Measurements from ENCODE around the gene RSRP1. TPM values are rescaled to one million over a fixed set of nuclear protein-coding genes. Genes with fewer than 3 reads are reported as not detected.
"Not testable (repeated sequence)": the region's sequence is repeated elsewhere in the genome, so short reads cannot be mapped to it uniquely, and the experiment has no call there.

RSRP1 gene, protein sequence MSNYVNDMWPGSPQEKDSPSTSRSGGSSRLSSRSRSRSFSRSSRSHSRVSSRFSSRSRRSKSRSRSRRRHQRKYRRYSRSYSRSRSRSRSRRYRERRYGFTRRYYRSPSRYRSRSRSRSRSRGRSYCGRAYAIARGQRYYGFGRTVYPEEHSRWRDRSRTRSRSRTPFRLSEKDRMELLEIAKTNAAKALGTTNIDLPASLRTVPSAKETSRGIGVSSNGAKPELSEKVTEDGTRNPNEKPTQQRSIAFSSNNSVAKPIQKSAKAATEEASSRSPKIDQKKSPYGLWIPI
- 64.6 and 233 TPM in 2 replicates for total RNA-seq

DNA sequence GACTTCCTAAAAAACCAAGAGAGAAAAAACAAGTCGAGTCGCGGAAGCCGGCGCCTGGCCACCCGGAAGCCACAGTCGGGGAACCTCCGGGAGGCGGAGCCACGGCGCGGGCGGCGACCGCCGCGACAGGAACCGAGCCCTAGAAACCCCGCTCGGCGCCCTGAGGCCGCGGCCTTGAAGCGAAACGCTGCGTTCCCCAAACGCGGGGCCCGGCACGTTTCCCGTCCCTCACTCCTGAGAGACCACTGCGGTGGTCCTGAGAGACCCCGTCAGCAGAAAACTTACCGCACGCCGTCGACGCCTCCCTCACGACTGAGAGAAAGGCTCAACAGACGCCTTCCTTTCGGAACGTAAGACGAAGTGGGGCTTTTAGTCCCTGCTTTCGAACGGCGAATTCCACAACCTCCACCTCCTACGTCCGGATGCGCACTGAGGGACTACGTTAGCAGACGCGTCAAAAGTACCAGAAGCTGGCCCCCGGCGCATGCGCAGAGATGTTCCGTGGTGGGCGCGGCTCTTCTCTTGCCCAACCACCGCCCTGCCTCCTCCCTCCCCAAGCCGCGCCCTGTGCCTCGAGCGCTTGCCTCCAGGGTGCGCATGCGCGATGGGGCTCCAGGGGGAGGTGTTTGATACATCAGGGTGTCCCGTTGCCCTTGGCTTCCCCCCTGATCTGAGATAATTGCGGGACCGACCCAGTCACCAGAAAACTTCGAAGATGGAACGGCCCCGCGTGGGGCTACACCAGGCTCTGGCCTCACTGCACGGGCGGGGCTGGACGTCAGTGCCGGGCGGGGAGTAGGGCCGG lies at the start of gene RSRP1:
RSRP1 (minus strand) TSS at position 431 of the 805 bp plus-strand sequence. CDS start 491 bp downstream, outside the sequence.
- peak; percentile 87 for DNase-seq (ENCODE audit: low read depth, low spot score)

DNA sequence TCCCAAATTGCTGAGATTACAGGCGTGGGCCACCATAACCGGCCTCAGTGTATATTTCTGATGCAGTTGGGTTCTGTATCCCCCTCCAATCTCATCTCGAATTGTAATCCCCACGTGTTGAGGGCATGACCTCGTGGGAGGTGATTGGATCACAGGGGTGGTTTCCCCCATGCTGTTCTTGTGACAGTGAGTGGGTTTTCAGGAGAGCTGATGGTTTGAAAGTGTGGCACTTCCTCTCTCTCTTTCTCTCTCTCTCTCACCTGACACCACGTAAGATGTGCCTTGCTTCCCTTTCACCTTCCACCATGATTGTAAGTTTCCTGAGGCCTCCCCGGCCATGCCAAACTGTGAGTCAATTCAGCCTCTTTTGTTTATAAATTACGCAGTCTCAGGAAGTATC lies 49.2 kb upstream of the RSRP1 start:
- not testable (repeated sequence) for DNase-seq (ENCODE audit: low read depth, low spot score)

DNA sequence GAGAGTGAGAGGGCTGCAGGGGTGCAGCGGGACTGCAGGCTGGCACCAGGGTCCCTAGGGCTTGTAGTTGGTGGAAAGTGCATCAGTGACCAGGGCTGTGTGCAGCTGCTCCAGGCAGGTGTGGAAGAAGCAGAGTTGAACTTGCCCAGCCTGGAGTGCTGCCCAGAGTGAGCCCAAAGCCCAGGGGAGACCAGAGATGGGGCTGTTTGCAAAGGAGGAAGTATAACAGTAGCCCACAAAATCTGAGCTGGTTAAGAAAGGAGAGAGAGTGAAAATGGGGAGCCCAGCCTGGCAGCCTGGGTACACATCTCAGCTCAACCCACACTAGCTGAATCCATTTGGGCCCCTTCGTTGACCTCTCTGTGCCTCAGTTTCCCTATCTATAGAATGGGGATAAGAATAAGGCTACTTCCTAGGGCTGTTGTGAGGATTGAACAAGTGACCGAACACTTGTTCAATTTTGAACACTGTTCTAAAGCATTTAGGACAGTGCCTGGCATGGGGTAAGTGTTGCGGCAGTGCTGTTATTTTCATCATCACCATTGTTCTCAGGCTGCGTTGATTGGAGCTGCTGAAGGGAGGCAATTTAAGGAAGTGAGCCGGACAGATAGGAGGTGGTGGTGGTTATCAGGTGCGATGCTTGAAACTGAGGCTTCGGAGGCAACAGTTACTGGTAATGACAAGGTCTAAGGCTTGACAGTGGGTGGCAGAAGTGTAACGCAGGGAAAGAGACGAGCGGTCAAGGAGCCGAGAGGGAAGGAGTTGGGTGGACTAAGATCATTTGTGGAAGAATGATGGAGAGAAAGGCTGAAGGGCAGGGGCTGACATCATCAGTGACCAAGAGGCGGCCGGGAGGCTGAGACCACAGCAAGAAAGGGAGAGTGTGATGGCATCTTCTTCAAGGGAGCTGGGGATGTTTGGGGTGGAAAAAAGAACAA lies 47.9 kb upstream of the RSRP1 start:
- not testable (repeated sequence) for DNase-seq (ENCODE audit: low read depth, low spot score)

DNA sequence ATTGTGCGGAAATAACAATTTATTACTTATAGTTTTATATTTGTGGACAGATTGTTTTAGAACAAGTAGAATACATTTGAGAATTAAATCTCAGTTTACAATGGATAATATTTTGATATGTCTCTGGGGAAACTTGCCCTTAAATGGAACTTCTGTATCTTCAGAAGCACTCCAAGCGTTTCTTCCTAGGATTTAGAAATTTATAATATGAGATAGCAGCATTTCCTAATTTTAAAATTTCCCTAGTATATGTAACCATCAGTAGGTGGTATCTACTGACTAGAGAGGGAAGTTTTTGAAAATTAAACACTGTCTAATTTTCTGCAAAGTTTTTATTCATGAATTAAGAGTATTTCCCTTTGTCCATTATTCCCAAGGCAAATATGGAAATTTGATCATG lies 46.2 kb upstream of the RSRP1 start:
- DNase-seq (ENCODE audit: low read depth, low spot score) = not testable (repeated sequence)

DNA sequence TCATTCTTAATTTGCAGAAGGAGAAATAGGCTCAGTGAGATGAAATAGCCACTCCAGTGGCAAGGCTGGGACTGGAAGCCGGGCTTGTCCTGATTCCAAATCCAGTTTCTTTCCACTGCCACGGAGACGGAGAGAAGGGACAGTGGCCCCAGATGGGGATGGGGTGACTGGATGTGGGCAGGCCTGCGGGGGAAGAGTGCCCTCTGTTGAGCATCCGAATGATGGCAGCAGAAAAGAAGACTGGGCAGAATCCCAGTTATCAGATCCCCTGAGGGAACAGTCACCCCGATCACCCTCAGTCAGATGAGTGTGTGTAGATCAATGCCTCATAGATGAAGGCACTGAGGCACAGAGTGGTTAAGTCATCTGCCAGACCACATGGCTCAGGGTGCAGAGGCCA lies 42.8 kb upstream of the RSRP1 start:
- not testable (repeated sequence) for DNase-seq (ENCODE audit: low read depth, low spot score)

DNA sequence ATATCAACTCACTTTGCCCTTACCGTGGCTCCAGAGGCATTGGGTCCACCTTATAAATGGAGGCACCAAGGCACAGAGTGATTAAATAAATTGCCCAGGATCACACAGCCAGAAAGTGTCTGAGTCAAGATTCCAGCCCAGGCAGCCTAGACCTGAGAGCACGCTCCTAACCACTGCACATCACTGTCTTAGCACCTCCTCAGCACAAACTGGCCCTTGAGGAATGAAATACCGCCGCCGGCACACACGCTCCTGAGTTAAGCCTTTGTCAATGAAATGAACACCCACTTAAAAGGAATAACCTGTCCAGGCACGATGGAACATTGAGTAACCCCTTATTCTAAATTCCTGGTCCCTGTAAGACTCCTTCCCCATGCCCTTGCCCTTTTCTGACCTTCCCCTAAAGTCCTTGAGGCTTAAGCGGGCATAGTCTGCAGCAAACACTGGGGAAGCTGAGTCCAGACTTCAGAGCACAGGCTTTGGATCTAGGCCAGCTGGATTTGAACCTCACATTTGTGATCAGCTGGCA lies 41.4 kb upstream of the RSRP1 start:
- DNase-seq (ENCODE audit: low read depth, low spot score) = not testable (repeated sequence)

DNA sequence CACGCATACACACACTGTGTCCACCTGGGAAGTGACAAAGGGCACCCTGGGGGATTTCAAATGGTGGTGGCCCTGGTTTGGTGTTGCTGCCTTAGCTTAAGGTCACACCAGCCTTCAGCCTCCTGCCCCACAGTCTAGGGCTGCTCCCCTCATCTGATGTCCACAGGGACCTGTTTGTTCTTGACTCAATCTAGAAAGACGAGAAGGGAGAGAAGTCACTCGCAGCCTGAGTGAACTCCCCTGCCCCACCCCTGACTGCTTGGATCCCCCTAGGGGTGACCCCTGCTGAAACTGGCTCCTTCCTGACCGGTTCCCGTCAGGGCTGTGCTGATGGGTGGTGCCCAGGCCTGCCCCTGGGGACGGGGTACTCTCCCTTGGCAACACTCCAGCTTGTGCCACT lies 39.9 kb upstream of the RSRP1 start:
- DNase-seq (ENCODE audit: low read depth, low spot score) = not testable (repeated sequence)

DNA sequence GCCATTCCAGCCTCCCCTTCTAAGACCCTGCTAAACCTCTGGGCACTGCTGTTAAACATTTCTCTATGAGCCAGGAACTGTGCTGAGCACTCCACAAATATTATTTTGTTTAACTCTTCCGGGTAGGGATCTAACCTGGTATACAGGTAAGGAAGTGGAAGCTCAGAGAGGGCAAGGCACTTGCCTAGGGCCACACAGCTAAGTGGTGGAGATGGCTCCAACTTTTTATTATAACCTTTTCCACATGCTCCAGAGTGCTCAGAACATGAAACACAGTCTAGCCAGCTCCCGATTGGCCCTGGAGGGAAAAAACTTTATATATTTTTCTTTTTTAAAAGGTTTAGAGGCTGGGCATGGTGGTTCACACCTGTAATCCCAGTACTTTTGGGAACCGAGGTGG lies 38.6 kb upstream of the RSRP1 start:
- DNase-seq (ENCODE audit: low read depth, low spot score) = not testable (repeated sequence)

DNA sequence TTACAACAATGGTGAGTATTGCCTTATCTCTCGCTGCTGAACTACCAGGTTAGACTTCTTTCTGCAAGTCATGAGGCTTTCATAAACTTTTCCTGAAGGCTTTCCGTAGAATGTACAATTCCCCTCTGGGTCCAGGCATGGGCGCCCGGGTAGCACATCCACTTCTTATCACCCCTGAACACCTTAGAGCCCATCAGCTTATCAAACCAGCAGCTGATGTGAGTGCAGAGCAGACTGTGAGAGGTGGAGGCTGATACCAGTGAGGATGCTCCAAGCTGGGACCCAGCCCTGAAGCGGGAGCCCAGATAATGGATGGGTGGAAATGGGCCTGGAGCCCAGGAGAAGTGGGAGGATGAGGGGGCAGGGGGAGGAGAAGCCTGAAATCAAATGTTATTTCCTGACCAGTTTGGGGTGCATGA lies 32.4 kb upstream of the RSRP1 start:
- DNase-seq (ENCODE audit: low read depth, low spot score) = not testable (repeated sequence)

DNA sequence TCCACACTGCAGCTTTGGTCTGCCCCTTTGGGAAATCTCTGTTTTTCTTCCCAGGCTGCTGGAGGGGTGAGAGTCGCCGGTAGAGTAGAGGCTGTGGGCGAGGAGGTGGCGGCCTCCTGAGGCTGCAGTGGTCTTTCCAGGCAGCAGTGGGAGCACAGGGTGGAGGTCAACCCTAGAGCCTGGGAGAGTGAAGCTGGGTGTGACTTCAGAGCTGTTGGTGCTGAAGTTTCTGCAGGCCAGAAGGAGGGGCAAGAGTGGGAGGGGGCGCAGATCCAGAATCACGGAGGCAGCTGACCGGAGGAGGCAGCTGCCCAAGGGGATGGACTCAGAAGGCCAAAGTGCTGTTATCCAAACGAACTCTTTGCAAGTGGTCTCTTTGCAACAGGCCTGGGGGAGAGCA lies 31.5 kb upstream of the RSRP1 start:
- DNase-seq (ENCODE audit: low read depth, low spot score) = not testable (repeated sequence)

DNA sequence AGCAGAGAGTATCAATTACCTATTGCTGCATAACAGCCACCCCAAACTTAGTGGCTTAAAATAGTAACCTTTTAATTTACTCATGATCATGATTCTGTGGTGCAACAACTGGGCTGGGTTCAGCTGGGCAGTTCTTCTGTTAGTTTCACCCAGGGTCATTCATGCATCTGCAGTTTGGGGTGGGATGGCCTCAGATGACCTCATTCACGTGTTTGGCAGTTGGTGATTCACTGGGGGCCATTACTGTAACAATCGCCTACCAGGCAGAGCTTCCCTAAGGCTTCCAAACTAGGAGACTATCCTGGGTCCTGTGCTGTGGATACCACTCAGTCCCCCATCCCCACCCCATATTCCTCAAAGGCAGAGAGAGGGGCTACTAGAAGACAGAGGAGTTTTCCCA lies 31.1 kb upstream of the RSRP1 start:
- DNase-seq (ENCODE audit: low read depth, low spot score) = not testable (repeated sequence)

DNA sequence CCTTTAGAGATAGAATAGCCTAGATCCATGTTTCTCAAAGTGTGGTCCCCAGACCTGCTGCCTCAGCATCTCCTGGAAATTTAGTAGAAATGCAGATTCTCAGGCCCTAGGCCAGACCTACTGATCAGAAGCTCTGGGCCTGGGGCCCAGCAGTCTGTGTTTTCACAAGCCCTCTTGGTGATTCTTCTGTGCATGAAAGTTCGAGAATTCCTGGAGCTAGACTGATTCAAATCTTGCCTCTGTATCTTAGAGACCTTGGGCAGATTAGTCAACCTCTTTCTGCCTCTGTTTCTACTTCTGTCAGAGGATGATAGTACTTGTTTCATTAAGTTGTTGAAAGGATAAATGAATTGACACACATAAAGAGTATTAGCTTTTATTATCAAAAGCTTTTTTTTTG lies 30.0 kb upstream of the RSRP1 start:
- DNase-seq (ENCODE audit: low read depth, low spot score) = not testable (repeated sequence)

DNA sequence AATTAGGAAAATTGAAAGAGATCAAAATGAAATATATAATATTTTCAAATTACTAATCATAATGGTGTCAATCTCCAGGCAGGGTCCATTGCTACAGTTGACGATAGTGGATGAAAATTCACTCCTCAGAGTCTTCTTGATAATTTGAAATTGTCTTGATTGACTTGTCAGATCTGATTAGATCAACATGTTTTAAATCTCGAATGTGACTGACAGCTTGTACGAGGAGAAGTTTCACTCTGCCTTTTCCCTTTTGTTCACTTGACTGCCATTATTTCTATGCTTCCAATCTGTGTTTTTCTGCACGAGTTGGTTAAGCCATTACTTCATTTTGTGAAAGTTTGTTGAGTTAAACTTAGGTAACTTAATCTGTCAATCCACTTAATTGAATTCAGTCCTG lies 28.4 kb upstream of the RSRP1 start:
- not testable (repeated sequence) for DNase-seq (ENCODE audit: low read depth, low spot score)

DNA sequence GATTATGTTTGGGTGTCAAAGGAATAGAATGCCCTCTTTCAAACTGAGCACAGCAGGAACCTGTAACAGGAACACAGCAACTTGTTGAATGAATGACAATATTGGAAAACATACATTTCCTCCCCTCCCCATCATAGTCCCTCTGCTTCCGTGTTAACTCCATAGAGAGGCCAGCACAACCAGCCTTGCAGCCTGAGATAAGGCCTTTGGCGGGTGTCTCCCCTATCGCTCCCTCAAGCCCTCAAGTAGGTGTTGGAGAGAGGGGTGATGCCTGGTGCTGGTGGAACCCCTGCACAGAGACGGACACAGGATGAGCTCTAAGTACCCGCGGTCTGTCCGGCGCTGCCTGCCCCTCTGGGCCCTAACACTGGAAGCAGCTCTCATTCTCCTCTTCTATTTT lies 25.0 kb upstream of the RSRP1 start, which contains the start of gene RHD:
RHD (plus strand) TSS at position 272 of the 400 bp plus-strand sequence; CDS start at position 311, 39 bp downstream.
- DNase-seq (ENCODE audit: low read depth, low spot score) = not testable (repeated sequence)

DNA sequence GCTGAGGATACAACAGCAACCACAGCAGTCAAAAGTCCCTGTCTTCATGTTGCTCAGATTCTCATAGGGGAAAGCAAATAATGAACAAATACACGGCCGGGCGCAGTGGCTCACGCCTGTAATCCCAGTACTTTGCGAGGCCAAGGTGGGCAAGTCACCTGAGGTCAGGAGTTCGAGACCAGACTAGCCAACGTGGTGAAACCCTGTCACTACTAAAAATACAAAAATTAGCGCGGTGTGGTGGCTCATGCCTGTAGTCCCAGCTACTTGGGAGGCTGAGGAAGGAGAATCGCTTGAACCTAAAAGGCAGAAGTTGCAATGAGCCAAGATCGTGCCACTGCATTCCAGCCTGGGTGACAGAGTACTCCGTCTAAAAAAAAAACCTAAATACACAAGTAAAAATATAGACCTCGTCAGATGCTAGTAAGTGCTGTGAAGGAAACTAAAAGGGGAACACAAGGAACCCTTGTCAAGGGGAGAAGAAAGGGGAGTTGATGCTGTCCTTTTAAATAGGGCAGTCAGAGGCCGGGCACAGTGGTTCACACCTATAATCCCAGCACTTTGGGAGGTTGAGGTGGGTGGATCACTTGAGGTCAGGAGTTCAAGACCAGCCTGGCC lies 21.0 kb upstream of the RSRP1 start:
- DNase-seq (ENCODE audit: low read depth, low spot score) = not testable (repeated sequence)

DNA sequence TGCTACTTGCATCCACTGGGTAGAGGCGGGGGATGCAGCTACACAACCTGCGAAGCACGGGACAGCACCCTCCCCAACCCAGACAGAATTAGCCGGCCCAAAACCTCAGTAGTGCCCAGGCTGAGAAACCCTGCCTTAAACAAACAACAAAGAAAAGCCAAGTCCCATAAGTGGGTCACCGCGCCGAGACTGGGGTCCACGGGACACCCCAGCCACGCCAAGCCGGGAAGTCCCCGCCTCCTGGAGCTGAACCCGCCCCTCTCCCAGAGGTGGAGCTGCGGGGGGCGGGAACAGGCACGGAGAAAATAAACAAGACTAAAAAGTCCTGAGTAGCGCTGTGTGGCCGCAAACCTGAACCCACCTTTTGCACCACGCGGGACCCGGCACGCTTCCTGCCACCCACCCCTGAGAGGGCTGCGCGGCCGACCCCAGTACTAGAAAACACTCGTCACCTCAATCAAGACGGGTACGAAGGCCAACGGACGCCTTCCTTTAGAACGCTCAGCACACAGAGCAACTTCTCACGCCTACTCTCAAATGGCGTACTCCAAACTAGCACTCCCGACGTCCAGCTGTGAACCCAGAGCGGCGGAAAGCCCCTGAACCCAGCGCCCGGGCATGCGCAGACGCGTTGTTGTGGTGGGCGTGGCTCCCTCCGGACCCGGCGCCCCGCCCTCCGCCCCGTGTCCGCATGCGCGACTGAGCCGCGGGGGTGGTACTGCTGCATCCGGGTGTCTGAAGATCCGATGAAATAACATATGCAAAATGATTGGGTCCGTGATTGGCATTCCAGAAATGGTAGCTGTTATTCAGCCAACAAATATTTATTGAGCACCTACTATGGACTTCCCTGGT lies 20.3 kb upstream of the RSRP1 start:
- peak; percentile 11 for DNase-seq (ENCODE audit: low read depth, low spot score)

DNA sequence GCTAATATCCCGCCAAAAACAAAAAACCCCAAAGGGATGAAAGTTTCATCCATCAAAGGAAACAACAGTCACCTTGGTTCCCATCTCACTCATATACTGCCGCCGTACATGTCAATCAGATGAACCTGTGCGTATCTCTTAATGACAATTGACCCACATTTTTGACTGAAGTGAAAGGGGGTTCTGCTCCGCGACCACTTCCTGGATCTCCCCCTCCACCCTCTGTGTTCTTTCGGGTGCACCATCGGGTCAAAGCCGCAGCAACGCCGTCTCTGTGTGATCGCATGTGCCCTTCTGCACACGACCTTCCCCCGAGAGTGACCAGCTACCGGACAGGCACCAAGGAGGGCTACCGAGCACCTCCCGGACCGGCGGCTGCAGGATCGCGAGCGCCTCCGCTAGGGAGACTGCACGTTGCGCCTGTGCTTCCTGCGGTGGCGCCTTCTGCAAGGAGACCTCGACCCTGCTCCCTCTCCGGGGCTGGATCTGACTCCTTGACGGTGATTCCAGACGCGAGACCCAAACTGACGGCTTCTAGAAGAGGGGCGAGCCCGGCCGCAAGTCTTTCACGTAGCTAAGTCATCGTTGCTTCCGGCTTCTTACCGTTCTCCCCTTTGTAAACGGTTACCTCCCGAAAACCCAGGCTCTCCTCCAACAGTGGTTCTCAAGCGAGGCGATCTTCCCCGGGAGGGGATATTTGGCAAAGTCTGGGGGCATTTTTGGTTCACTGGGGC lies 19.5 kb upstream of the RSRP1 start:
- not testable (repeated sequence) for DNase-seq (ENCODE audit: low read depth, low spot score)

DNA sequence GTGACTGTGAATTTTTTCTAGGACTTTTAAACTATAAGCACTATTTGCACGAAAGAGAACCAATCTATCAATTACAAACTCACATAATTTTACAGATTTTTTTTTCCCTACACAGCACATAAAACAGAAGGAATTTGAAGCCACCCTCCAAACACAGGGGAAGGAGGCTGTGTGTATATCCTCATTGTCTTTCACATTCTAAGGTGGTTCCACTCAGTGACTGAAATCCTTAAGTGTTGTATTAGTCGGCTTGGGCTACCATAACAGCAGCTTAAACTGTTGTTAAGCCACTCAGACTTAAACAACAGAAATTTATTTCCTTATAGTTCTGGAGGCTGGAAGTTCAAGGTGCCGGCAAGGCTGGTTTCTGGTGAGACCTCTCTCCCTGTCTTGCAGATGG lies 13.1 kb upstream of the RSRP1 start:
- not testable (repeated sequence) for DNase-seq (ENCODE audit: low read depth, low spot score)

DNA sequence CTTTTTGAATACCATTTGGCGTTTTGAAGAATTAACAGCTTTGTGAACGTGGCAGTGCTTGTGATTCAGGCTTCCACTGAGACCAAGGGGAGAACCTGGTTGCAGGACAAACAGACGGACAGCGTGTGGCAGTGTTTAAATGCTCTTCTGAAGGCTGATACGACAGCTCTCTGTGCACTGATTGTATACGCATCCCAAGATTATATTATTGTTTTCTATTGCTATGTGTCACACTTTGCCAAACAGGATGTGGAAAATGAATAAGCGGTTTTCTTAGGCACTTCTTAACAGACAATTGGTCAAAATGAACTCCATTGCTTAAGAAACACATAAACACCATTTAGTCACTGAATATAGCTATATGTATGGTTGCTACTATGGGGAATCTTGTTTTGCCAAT lies 12.6 kb upstream of the RSRP1 start:
- DNase-seq (ENCODE audit: low read depth, low spot score) = peak; percentile 27

Measured in pulmonary artery endothelial cell (primary cell).